ENCODE data around the gene OR51B6.
A peak's percentile ranks its signal among the peaks of the same experiment; 100 is the strongest.
"Not testable (repeated sequence)": the region's sequence is repeated elsewhere in the genome, so short reads cannot be mapped to it uniquely, and the experiment has no call there.

OR51B6 gene

GRCh38 chr11:5351208-5351607, at the start of gene OR51B6:
OR51B6 (plus strand) TSS chr11:5351508; CDS start chr11:5351508, 0 bp downstream.
- no peak for DNase-seq (ENCODE audit: low spot score)

GRCh38 chr11:5301846-5302245, 49.5 kb upstream of the OR51B6 start, which contains the start of gene OR51B4:
OR51B4 (minus strand) TSS chr11:5301946; CDS start chr11:5301946, 0 bp downstream.
- DNase-seq (ENCODE audit: low spot score): no peak

GRCh38 chr11:5303626-5304025, 47.7 kb upstream of the OR51B6 start:
- no peak for DNase-seq (ENCODE audit: low spot score)

GRCh38 chr11:5304046-5304445, 47.3 kb upstream of the OR51B6 start:
- DNase-seq (ENCODE audit: low spot score): peak; percentile 34

GRCh38 chr11:5307256-5308019, 43.9 kb upstream of the OR51B6 start:
- DNase-seq (ENCODE audit: low spot score): no peak

- no peak for DNase-seq (ENCODE audit: low spot score)
Measured at GRCh38 chr11:5310423-5310822, 40.9 kb upstream of the OR51B6 start.

- DNase-seq (ENCODE audit: low spot score): not testable (repeated sequence)
Measured at GRCh38 chr11:5313326-5314023, 37.8 kb upstream of the OR51B6 start.

GRCh38 chr11:5317292-5317691, 34.0 kb upstream of the OR51B6 start:
- DNase-seq (ENCODE audit: low spot score): no peak

- DNase-seq (ENCODE audit: low spot score): no peak
Measured at GRCh38 chr11:5324197-5324596, 27.1 kb upstream of the OR51B6 start, which contains the start of gene OR51B2. OR51B2 (minus strand) TSS chr11:5324297; CDS start chr11:5324297, 0 bp downstream.

- DNase-seq (ENCODE audit: low spot score): no peak
Measured at GRCh38 chr11:5335170-5335569, 16.1 kb upstream of the OR51B6 start.

- peak; percentile 3 for DNase-seq (ENCODE audit: low spot score)
Measured at GRCh38 chr11:5336331-5336730, 15.0 kb upstream of the OR51B6 start.

GRCh38 chr11:5337253-5337652, 14.1 kb upstream of the OR51B6 start:
- not testable (repeated sequence) for DNase-seq (ENCODE audit: low spot score)

- no peak for DNase-seq (ENCODE audit: low spot score)
Measured at GRCh38 chr11:5339771-5340322, 11.5 kb upstream of the OR51B6 start.

- no peak for DNase-seq (ENCODE audit: low spot score)
Measured at GRCh38 chr11:5343474-5344335, 7.6 kb upstream of the OR51B6 start, which contains the start of gene OR51B5. OR51B5 (minus strand) TSS chr11:5343524; CDS start chr11:5343524, 0 bp downstream.

GRCh38 chr11:5345831-5346230, 5.5 kb upstream of the OR51B6 start:
- DNase-seq (ENCODE audit: low spot score): no peak

GRCh38 chr11:5348551-5349194, 2.6 kb upstream of the OR51B6 start:
- no peak for DNase-seq (ENCODE audit: low spot score)

GRCh38 chr11:5349550-5349949, 1.8 kb upstream of the OR51B6 start:
- no peak for DNase-seq (ENCODE audit: low spot score)

GRCh38 chr11:5356031-5356430, 4.7 kb downstream of the OR51B6 start:
- not testable (repeated sequence) for DNase-seq (ENCODE audit: low spot score)

- no peak for DNase-seq (ENCODE audit: low spot score)
Measured at GRCh38 chr11:5362017-5362625, 10.8 kb downstream of the OR51B6 start.

- DNase-seq (ENCODE audit: low spot score): no peak
Measured at GRCh38 chr11:5363679-5364078, 12.4 kb downstream of the OR51B6 start.

- DNase-seq (ENCODE audit: low spot score): peak; percentile 42
Measured at GRCh38 chr11:5364214-5364613, 12.9 kb downstream of the OR51B6 start.
